Endothelial cell of umbilical vein (primary cell): Measurements from ENCODE around the gene TARDBP. TPM values are rescaled to one million over a fixed set of nuclear protein-coding genes. Genes with fewer than 3 reads are reported as not detected.
"Not testable (repeated sequence)": the region's sequence is repeated elsewhere in the genome, so short reads cannot be mapped to it uniquely, and the experiment has no call there.

ENCODE experiments used
- BruUV-seq: library from RNA; stranded (reverse); fragments of 400-500 nt; replicated peaks from 2 replicates; lab custom pipeline; 2021; lab: Mats Ljungman, UMichigan
- CTCF ChIA-PET: fragments of 300-600, 350-600 bp; sonication (Branson Sonifier 250); formaldehyde crosslinking; loops from one replicate; lab custom pipeline; 2021; ENCODE audit warnings: antibody characterized with exemption, inconsistent platforms; lab: Charles Lee
- POLR2A ChIA-PET: fragments of 300-600, 350-600 bp; sonication (Branson Sonifier 250); formaldehyde crosslinking; loops from one replicate; lab custom pipeline; 2021; ENCODE audit warnings: antibody characterized with exemption, inconsistent platforms; lab: Charles Lee
- DNase-seq: peaks from one replicate; pipeline ENCODE4 v3.0.0-alpha.2; 2011; ENCODE audit warnings: low read depth, low spot score
- FAIRE-seq: peaks from 2 replicates; lab custom pipeline; 2011; peaks lifted over from hg19 to GRCh38; lab: Jason Lieb, UNC
- H2AFZ ChIP-seq: 2 replicates; pipeline ENCODE4 v1.6.0; 2012; ENCODE audit warnings: low read depth, low read length, control low read depth, inconsistent platforms
- H3K27ac ChIP-seq: 2 replicates; pipeline ENCODE4 v1.5.1; 2011; ENCODE audit warnings: low read depth, mild to moderate bottlenecking, control low read depth, low read length, moderate library complexity; ENCODE audit not compliant: insufficient read depth
- H3K27me3 ChIP-seq, 2 experiments: 2 replicates each; pipeline versions ENCODE4 v1.6.0 to v1.6.1; 2011; ENCODE audit warnings: low read length in 2 of 2, mixed read lengths in 1 of 2; ENCODE audit not compliant: control insufficient read depth in 2 of 2, insufficient read depth in 2 of 2
- H3K36me3 ChIP-seq, 2 experiments: 2 replicates in 1 of 2; 3 replicates in 1 of 2; pipeline ENCODE4 v1.5.1; 2011; ENCODE audit warnings: low read length in 2 of 2, mild to moderate bottlenecking in 1 of 2, moderate library complexity in 1 of 2; ENCODE audit not compliant: control insufficient read depth in 2 of 2, insufficient read depth in 2 of 2; ENCODE audit errors: extremely low read depth in 1 of 2
- H3K4me1 ChIP-seq: 3 replicates; pipeline ENCODE4 v1.5.1; 2011; ENCODE audit warnings: mild to moderate bottlenecking, low read length; ENCODE audit not compliant: control insufficient read depth, insufficient read depth; ENCODE audit errors: extremely low read depth
- H3K4me2 ChIP-seq: 2 replicates; pipeline ENCODE4 v1.6.1; 2011; ENCODE audit warnings: low read length, control low read depth, mixed read lengths; ENCODE audit not compliant: insufficient read depth
- H3K4me3 ChIP-seq, 3 experiments: fragments of 200-600 bp in 1 of 3; sonication (generic), shearing (Covaris generic) in 1 of 3; replicated peaks in 1 of 3; 2 replicates each; pipeline ENCODE4 v1.5.1; 2011 to 2016; ENCODE audit warnings: control low read depth in 3 of 3, low read length in 3 of 3, mild to moderate bottlenecking in 2 of 3, inconsistent platforms in 1 of 3, low read depth in 1 of 3, moderate library complexity in 1 of 3; ENCODE audit not compliant: insufficient read depth in 1 of 3
- H3K79me2 ChIP-seq: 2 replicates; pipeline ENCODE4 v1.6.0; 2012; ENCODE audit warnings: low read length, inconsistent platforms; ENCODE audit not compliant: control insufficient read depth, insufficient read depth
- H3K9ac ChIP-seq: replicated peaks from 2 replicates; pipeline ENCODE3; 2011; ENCODE audit warnings: low read length, control low read depth; ENCODE audit not compliant: insufficient read depth; ENCODE audit errors: extremely low read depth
- H3K9me1 ChIP-seq: replicated peaks from 3 replicates; pipeline ENCODE4 v1.6.0; 2011; ENCODE audit warnings: mild to moderate bottlenecking, low read length; ENCODE audit not compliant: control insufficient read depth, insufficient read depth; ENCODE audit errors: extremely low read depth
- H3K9me3 ChIP-seq: replicated peaks from 2 replicates; pipeline ENCODE4 v1.5.1; 2012; ENCODE audit warnings: low read length, inconsistent platforms; ENCODE audit not compliant: control insufficient read depth, insufficient read depth
- H4K20me1 ChIP-seq: replicated peaks from 2 replicates; pipeline ENCODE3; 2011; ENCODE audit warnings: mild to moderate bottlenecking, low read length; ENCODE audit not compliant: control insufficient read depth, insufficient read depth; ENCODE audit errors: extremely low read depth
- CTCF ChIP-seq, 2 donors: IDR thresholded peaks; 1 replicate in 1 of 2; 2 replicates in 1 of 2; pipeline ENCODE4 v1.5.1; 2011; ENCODE audit warnings: low read length in 2 of 2, mild to moderate bottlenecking in 2 of 2, moderate library complexity in 2 of 2, control low read depth in 1 of 2, inconsistent platforms in 1 of 2, low read depth in 1 of 2; ENCODE audit not compliant: insufficient read depth in 1 of 2; ENCODE audit errors: extremely low read depth in 1 of 2
- EZH2 ChIP-seq: IDR thresholded peaks from 2 replicates; pipeline ENCODE4 v1.6.1; 2012; ENCODE audit warnings: borderline replicate concordance, low read depth, mild to moderate bottlenecking, moderate library complexity, low read length, inconsistent platforms; ENCODE audit not compliant: severe bottlenecking
- JUN ChIP-seq: IDR thresholded peaks from 2 replicates; pipeline ENCODE4 v1.6.1; 2011; ENCODE audit warnings: borderline replicate concordance, low read depth; ENCODE audit not compliant: insufficient read length, insufficient read depth
- MYC ChIP-seq: IDR thresholded peaks from one replicate; pipeline ENCODE4 v1.6.1; 2011; ENCODE audit warnings: mild to moderate bottlenecking, low read depth, low read length
- POLR2A ChIP-seq: IDR thresholded peaks from 2 replicates; pipeline ENCODE4 v1.6.1; 2012; ENCODE audit warnings: low read depth, mild to moderate bottlenecking, control low read depth, low read length
- POLR2AphosphoS5 ChIP-seq: IDR thresholded peaks from 2 replicates; pipeline ENCODE4 v1.6.1; 2012; ENCODE audit warnings: low read depth, mild to moderate bottlenecking, control low read depth, low read length, moderate library complexity; ENCODE audit not compliant: insufficient read depth
- dilution Hi-C: fragments of 300-500 bp; cut with MboI; formaldehyde crosslinking; loops from one replicate; pipeline ENCODE4 v1.15.0; 2019; ENCODE audit warnings: low sequenced_read_pairs; ENCODE audit not compliant: extremely low pct_ligation_motif_present
- intact Hi-C: fragments of 100-400 bp; cut with micrococcal nuclease; formaldehyde crosslinking; loops from one replicate; pipeline ENCODE4 v1.10.0; 2022
- polyA plus RNA-seq, 4 experiments: library from polyadenylated mRNA; depleted of rRNA in 3 of 4; stranded (reverse) in 3 of 4; unstranded in 1 of 4; fragments of >200 nt; gene quantifications; 2 replicates each; pipeline versions ENCODE4 v1.2.1 to v1.2.3, GENCODE V29; 2011 to 2012; ENCODE audit warnings: missing spikeins in 1 of 4
- total RNA-seq: library from RNA; stranded (reverse); gene quantifications from 2 replicates; pipeline ENCODE4 v1.2.3, GENCODE V29; 2021
- TF ChIP-seq, protein P1 (sequence below): IDR thresholded peaks from 2 replicates; pipeline ENCODE4 v1.6.1; 2011; ENCODE audit not compliant: insufficient read depth, insufficient read length

Gene TARDBP
- total and polyA plus RNA-seq, 2 donors (not counting 3 experiments of a cell fraction or from before 2014, with no cell fraction given): 106 to 183 TPM

DNA sequence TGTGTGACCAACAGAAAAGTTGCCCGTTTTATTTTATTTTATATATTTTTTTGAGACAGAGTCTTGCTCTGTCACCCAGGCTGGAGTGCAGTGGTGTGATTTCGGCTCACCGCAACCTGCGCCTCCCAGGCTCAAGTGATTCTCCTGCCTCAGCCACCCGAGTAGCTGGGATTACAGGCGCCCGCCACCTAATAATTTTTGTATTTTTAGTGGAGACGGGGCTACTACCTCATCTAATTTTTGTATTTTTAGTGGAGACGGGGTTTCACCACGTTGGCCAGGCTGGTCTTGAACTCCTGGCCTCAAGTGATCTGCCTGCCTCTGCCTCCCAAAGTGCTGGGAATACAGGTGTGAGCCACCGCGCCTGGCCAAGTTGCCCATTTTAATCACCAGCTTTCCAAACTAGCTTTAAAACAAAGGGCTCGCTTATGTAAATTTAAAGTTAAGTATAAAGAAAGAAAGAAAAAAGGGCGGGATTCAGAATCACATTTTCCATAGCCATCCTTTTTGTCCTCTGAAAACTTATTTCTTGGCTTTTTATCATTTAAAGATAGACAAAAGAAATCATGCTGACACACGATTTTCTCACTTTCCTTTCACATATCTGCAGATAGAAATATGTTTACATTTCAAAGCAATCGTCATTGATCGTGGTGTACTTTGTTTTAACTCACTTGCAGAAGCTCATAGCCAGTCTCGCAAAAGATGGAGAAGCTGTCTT lies 24.7 kb downstream of the TARDBP start:
- H3K4me2 ChIP-seq, H4K20me1 ChIP-seq, H3K9ac ChIP-seq, H3K36me3 ChIP-seq, H3K27me3 ChIP-seq, H3K79me2 ChIP-seq, H3K4me1 ChIP-seq, H3K27ac ChIP-seq, FAIRE-seq, H3K9me3 ChIP-seq, H3K9me1 ChIP-seq, dilution Hi-C loops, BruUV-seq, H2AFZ ChIP-seq, DNase-seq, H3K4me3 ChIP-seq: not testable (repeated sequence)
- ChIA-PET CTCF (interaction anchor here (0.5 to 4.8 kb wide), 79 partner anchors 9 to 1042 kb away, joined by 3 to 373 read pairs (median 4); partner anchors contain the start of genes ANGPTL7, EXOSC10, FBXO6 and MASP2), POLR2A (interaction anchor here (0.5 to 0.8 kb wide), 2 partner anchors 607 to 608 kb away, joined by 3 read pairs; no protein-coding TSS in a partner anchor)
- intact Hi-C loops: loop anchor here (1.0 kb wide), 3 partner anchors 23 to 605 kb away; partner anchors contain the start of gene SRM

DNA sequence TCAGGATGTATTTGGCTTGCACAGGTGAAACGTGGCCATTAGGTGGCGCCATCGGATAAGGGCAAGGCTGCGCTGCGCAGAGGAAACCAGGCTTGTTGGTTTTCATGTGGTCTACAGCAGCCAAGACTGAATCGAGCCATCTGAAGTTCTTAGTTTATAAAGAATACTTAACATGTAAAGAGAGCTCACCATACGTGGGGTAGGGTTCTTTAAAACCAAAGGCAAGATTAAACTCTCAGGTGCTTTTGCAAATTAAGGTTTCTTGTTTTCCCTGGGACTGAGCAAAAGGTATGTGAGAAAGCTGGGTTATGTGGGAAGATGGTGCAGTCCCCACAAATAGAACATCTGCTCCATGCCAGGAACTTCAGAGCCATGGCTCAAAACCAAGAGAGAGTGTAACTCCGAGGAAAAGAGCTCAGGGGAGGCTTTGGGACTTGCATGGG lies 25.3 kb downstream of the TARDBP start:
- no peak overlapping the region for H3K9ac ChIP-seq
- ChIA-PET CTCF (interaction anchor here (0.5 to 4.8 kb wide), 80 partner anchors 9 to 1042 kb away, joined by 3 to 373 read pairs (median 4); partner anchors contain the start of genes ANGPTL7, EXOSC10, FBXO6 and MASP2), POLR2A (interaction anchor here (0.5 to 0.8 kb wide), 3 partner anchors 199 to 608 kb away, joined by 3 read pairs; no protein-coding TSS in a partner anchor)
- dilution Hi-C loops: no loop called here
- H3K4me3 ChIP-seq: no peak overlapping the region
- no peak overlapping the region for H2AFZ ChIP-seq
- intact Hi-C loops: loop anchor here (1.0 kb wide), 3 partner anchors 23 to 605 kb away; partner anchors contain the start of gene SRM
- no peaks in the 10 kb centered on the region for H3K36me3 ChIP-seq
- no peak overlapping the region for H3K27ac ChIP-seq
- no peak for TF ChIP-seq JUN
- no peak for TF ChIP-seq POLR2AphosphoS5
- no peak for TF ChIP-seq MYC
- peak; percentile 94 for TF ChIP-seq CTCF (IDR thresholded peaks at IDR 0.05; ENCODE audit: extremely low read depth in 1 of 2, insufficient read depth in 1 of 2, low read depth in 1 of 2, low read length in 2 of 2)
- TF ChIP-seq EZH2: no peak
- TF ChIP-seq, protein P1, sequence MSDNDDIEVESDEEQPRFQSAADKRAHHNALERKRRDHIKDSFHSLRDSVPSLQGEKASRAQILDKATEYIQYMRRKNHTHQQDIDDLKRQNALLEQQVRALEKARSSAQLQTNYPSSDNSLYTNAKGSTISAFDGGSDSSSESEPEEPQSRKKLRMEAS: no peak
- no peak for TF ChIP-seq POLR2A
- H3K79me2 ChIP-seq: no peaks in the 10 kb centered on the region
- peak; percentile 97 for FAIRE-seq
- BruUV-seq: no TSS peak
- DNase-seq: peak; percentile 87
- H3K4me2 ChIP-seq: no peak overlapping the region
- no peaks in the 10 kb centered on the region for H3K9me1 ChIP-seq
- no peaks in the 10 kb centered on the region for H3K4me1 ChIP-seq
- no peaks in the 10 kb centered on the region for H3K9me3 ChIP-seq
- no peaks in the 10 kb centered on the region for H3K27me3 ChIP-seq
- H4K20me1 ChIP-seq: no peaks in the 10 kb centered on the region
